Measurements from ENCODE around the gene ENPEP.
"Not testable (repeated sequence)": the region's sequence is repeated elsewhere in the genome, so short reads cannot be mapped to it uniquely, and the experiment has no call there.

The ENPEP gene

GRCh38 chr4:110553197-110553596 is 77.2 kb downstream of the ENPEP start:
- Histone ChIP-seq H3K27ac (ENCODE audit: low read depth, low read length, severe bottlenecking) (no peak overlapping the region), H3K4me3 (ENCODE audit: extremely low read depth, insufficient read depth, low read length, poor library complexity, severe bottlenecking) (no peak overlapping the region), H3K4me1 (ENCODE audit: control insufficient read depth, insufficient read depth, low read length, poor library complexity, severe bottlenecking) (peaks cover 18% of the 10 kb centered on the region), H3K9me3 (ENCODE audit: control insufficient read depth, low read length) (no peaks in the 10 kb centered on the region), H3K36me3 (ENCODE audit: control insufficient read depth, insufficient read depth, low read length) (no peaks in the 10 kb centered on the region)
- no CpG with 5 or more reads among the region's 2 CpGs for WGBS, 2 experiments (ENCODE audit: insufficient coverage in 2 of 2)

- Histone ChIP-seq H3K27ac (ENCODE audit: low read depth, low read length, severe bottlenecking) (no peak overlapping the region), H3K4me3 (ENCODE audit: extremely low read depth, insufficient read depth, low read length, poor library complexity, severe bottlenecking) (no peak overlapping the region), H3K4me1 (ENCODE audit: control insufficient read depth, insufficient read depth, low read length, poor library complexity, severe bottlenecking) (no peaks in the 10 kb centered on the region), H3K9me3 (ENCODE audit: control insufficient read depth, low read length) (no peaks in the 10 kb centered on the region), H3K36me3 (ENCODE audit: control insufficient read depth, insufficient read depth, low read length) (no peaks in the 10 kb centered on the region)
- 96% methylated on average over 4 of the region's 6 CpGs; no CpG with 5 or more reads in 1 of the 2 experiments for WGBS, 2 experiments (ENCODE audit: insufficient coverage in 2 of 2)
These were observed 91.3 kb downstream of the ENPEP start for GRCh38 chr4:110567214-110567613.

DNA sequence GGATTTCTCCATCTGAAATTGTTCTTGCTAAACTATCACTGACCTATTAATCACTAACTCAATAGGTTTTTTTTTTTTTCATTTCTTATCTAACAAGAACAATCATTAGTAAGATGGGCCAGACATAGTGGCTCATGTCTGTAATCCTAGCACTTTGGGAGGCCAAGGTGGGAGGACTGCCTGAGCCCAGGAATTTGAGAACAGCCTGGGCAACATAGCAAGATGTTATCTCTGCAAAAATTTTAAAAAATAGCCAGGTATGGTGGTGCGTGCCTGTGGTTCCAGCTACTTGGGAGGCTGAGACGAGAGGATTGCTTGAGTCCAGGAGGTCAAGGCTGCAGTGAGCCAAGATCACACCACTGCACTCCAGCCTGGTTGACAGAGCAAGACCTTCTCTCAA is 100.7 kb downstream of the ENPEP start:
- not testable (repeated sequence) for H3K4me1 ChIP-seq (ENCODE audit: control insufficient read depth, insufficient read depth, low read length, poor library complexity, severe bottlenecking); H3K4me3 ChIP-seq (ENCODE audit: extremely low read depth, insufficient read depth, low read length, poor library complexity, severe bottlenecking); H3K9me3 ChIP-seq (ENCODE audit: control insufficient read depth, low read length); H3K27ac ChIP-seq (ENCODE audit: low read depth, low read length, severe bottlenecking); H3K36me3 ChIP-seq (ENCODE audit: control insufficient read depth, insufficient read depth, low read length)
- 81 to 95% methylated on average over 2 of the region's 2 CpGs for WGBS, 2 experiments (ENCODE audit: insufficient coverage in 2 of 2)

- no peak overlapping the region for H3K27ac ChIP-seq (ENCODE audit: low read depth, low read length, severe bottlenecking)
- 94% methylated on average over 2 of the region's 7 CpGs for WGBS, 2 experiments (ENCODE audit: insufficient coverage in 2 of 2)
These were observed 110.3 kb downstream of the ENPEP start for GRCh38 chr4:110586131-110586850.

GRCh38 chr4:110587666-110588285 is 111.8 kb downstream of the ENPEP start:
- no peaks in the 10 kb centered on the region for H3K9me3 ChIP-seq (ENCODE audit: control insufficient read depth, low read length)
- no peaks in the 10 kb centered on the region for H3K4me1 ChIP-seq (ENCODE audit: control insufficient read depth, insufficient read depth, low read length, poor library complexity, severe bottlenecking)
- H3K27ac ChIP-seq (ENCODE audit: low read depth, low read length, severe bottlenecking): no peak overlapping the region
- H3K36me3 ChIP-seq (ENCODE audit: control insufficient read depth, insufficient read depth, low read length): no peaks in the 10 kb centered on the region
- WGBS, 2 experiments (ENCODE audit: insufficient coverage in 2 of 2): 94 to 96% methylated on average over 29 to 34 of the region's 36 CpGs
- no peak overlapping the region for H3K4me3 ChIP-seq (ENCODE audit: extremely low read depth, insufficient read depth, low read length, poor library complexity, severe bottlenecking)

More at GRCh38 chr4:110586131-110586850, 110.3 kb downstream of the ENPEP start:
- Histone ChIP-seq H3K4me3 (ENCODE audit: extremely low read depth, insufficient read depth, low read length, poor library complexity, severe bottlenecking) (no peak overlapping the region), H3K4me1 (ENCODE audit: control insufficient read depth, insufficient read depth, low read length, poor library complexity, severe bottlenecking) (no peaks in the 10 kb centered on the region), H3K36me3 (ENCODE audit: control insufficient read depth, insufficient read depth, low read length) (no peaks in the 10 kb centered on the region), H3K9me3 (ENCODE audit: control insufficient read depth, low read length) (no peaks in the 10 kb centered on the region)

DNA sequence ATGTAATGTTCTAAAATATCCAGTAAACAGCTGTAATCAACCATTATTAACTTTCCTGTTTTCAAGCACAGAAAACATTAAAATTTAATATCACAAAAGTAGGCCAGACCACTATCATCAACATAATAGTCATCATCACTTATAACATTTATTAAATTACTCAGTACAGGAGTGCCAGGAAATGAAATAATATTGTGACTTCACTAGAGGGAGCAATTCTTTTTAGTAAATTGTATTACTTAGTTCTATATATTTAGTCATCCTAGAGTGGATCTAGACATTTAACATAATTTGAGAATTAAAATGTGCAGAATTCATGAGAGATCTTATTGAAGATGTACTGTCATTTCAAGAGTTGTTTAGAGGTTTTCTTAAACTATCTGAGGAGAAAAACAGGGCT is 113.3 kb downstream of the ENPEP start:
- Histone ChIP-seq H3K4me3 (ENCODE audit: extremely low read depth, insufficient read depth, low read length, poor library complexity, severe bottlenecking) (no peak overlapping the region), H3K27ac (ENCODE audit: low read depth, low read length, severe bottlenecking) (no peak overlapping the region), H3K36me3 (ENCODE audit: control insufficient read depth, insufficient read depth, low read length) (no peaks in the 10 kb centered on the region), H3K9me3 (ENCODE audit: control insufficient read depth, low read length) (no peaks in the 10 kb centered on the region), H3K4me1 (ENCODE audit: control insufficient read depth, insufficient read depth, low read length, poor library complexity, severe bottlenecking) (no peaks in the 10 kb centered on the region)

DNA sequence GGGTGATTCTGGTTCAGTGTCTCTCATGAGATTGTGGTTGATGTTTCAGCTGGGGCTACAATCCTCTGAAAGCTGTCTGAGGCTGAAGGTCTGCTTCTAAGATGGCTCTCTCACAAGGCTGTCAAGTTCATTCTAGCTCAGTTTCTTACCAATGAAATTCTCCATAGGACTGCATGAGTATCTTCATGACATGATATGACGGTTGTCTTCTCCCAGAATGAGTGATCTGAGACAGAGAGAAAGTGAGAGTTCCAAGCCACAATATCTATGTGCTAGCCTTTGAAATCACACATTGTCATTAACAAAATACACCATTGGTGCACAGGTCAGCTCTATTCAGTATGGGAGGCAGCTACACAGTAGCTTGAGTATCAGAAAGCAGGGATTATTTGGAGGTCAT is 119.6 kb downstream of the ENPEP start:
- H3K4me3 ChIP-seq (ENCODE audit: extremely low read depth, insufficient read depth, low read length, poor library complexity, severe bottlenecking): no peak overlapping the region
- peaks cover 19% of the 10 kb centered on the region for H3K36me3 ChIP-seq (ENCODE audit: control insufficient read depth, insufficient read depth, low read length)
- H3K4me1 ChIP-seq (ENCODE audit: control insufficient read depth, insufficient read depth, low read length, poor library complexity, severe bottlenecking): no peaks in the 10 kb centered on the region
- 100% methylated on average over 1 of the region's 1 CpG; no CpG with 5 or more reads in 1 of the 2 experiments for WGBS, 2 experiments (ENCODE audit: insufficient coverage in 2 of 2)
- H3K9me3 ChIP-seq (ENCODE audit: control insufficient read depth, low read length): peaks cover 12% of the 10 kb centered on the region
- H3K27ac ChIP-seq (ENCODE audit: low read depth, low read length, severe bottlenecking): no peak overlapping the region

DNA sequence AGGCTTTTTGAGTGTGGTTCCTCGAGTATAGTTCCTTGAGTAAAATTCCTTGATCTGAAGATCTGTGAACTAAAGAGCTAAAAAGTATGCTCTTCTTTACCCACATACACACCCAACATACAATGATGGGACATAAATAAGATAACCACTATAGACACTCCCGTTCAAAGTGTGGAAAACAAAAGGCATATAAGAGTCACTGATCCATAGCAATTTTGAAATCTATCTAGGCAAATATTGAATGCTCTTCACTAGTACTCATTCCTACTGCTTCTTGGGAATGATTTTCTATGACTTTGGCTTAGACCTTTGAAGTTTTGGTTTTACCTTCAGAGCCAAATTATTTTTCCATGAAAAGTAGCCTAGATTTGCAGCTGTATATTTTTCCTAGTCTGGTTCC is 120.5 kb downstream of the ENPEP start:
- Histone ChIP-seq H3K27ac (ENCODE audit: low read depth, low read length, severe bottlenecking) (no peak overlapping the region), H3K4me3 (ENCODE audit: extremely low read depth, insufficient read depth, low read length, poor library complexity, severe bottlenecking) (no peak overlapping the region), H3K4me1 (ENCODE audit: control insufficient read depth, insufficient read depth, low read length, poor library complexity, severe bottlenecking) (no peaks in the 10 kb centered on the region), H3K36me3 (ENCODE audit: control insufficient read depth, insufficient read depth, low read length) (peaks cover 24% of the 10 kb centered on the region), H3K9me3 (ENCODE audit: control insufficient read depth, low read length) (peaks cover 12% of the 10 kb centered on the region)
- no CpG with 5 or more reads among the region's 2 CpGs for WGBS, 2 experiments (ENCODE audit: insufficient coverage in 2 of 2)

- peaks cover 12% of the 10 kb centered on the region for H3K9me3 ChIP-seq (ENCODE audit: control insufficient read depth, low read length)
These were observed 121.6 kb downstream of the ENPEP start for GRCh38 chr4:110597582-110597981.

GRCh38 chr4:110602061-110602460 is 126.1 kb downstream of the ENPEP start:
- Histone ChIP-seq H3K36me3 (ENCODE audit: control insufficient read depth, insufficient read depth, low read length) (peaks cover 22% of the 10 kb centered on the region), H3K4me1 (ENCODE audit: control insufficient read depth, insufficient read depth, low read length, poor library complexity, severe bottlenecking) (no peaks in the 10 kb centered on the region), H3K9me3 (ENCODE audit: control insufficient read depth, low read length) (peaks cover 3% of the 10 kb centered on the region), H3K27ac (ENCODE audit: low read depth, low read length, severe bottlenecking) (no peak overlapping the region), H3K4me3 (ENCODE audit: extremely low read depth, insufficient read depth, low read length, poor library complexity, severe bottlenecking) (no peak overlapping the region)
- 83 to 100% methylated on average over 1 to 2 of the region's 2 CpGs for WGBS, 2 experiments (ENCODE audit: insufficient coverage in 2 of 2)

More at GRCh38 chr4:110597582-110597981, 121.6 kb downstream of the ENPEP start:
- no peak overlapping the region for H3K27ac ChIP-seq (ENCODE audit: low read depth, low read length, severe bottlenecking)
- no peak overlapping the region for H3K4me3 ChIP-seq (ENCODE audit: extremely low read depth, insufficient read depth, low read length, poor library complexity, severe bottlenecking)
- peaks cover 26% of the 10 kb centered on the region for H3K36me3 ChIP-seq (ENCODE audit: control insufficient read depth, insufficient read depth, low read length)
- no peaks in the 10 kb centered on the region for H3K4me1 ChIP-seq (ENCODE audit: control insufficient read depth, insufficient read depth, low read length, poor library complexity, severe bottlenecking)

DNA sequence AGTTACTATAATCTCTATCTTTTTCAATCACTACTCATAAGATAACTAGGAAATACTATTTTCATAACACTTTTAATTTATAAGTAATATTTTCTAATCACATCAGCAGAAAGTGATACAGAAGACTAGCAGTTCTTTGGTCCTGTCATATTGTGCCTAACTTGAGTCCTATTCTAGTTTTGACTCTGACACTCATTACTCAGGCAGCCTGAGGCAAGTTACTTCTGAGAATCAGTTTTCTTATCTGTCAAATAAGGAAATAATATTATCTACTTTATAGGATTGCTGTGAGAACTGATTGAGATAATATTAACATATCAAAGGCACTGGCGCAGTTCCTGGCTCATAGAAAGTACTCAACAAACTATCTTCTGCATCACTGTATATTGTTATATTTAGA is 129.1 kb downstream of the ENPEP start:
- no peak overlapping the region for H3K4me3 ChIP-seq (ENCODE audit: extremely low read depth, insufficient read depth, low read length, poor library complexity, severe bottlenecking)
- no peak overlapping the region for H3K27ac ChIP-seq (ENCODE audit: low read depth, low read length, severe bottlenecking)
- peaks cover 29% of the 10 kb centered on the region for H3K36me3 ChIP-seq (ENCODE audit: control insufficient read depth, insufficient read depth, low read length)
- no CpG with 5 or more reads among the region's 1 CpG for WGBS, 2 experiments (ENCODE audit: insufficient coverage in 2 of 2)
- H3K4me1 ChIP-seq (ENCODE audit: control insufficient read depth, insufficient read depth, low read length, poor library complexity, severe bottlenecking): peaks cover 7% of the 10 kb centered on the region
- H3K9me3 ChIP-seq (ENCODE audit: control insufficient read depth, low read length): no peaks in the 10 kb centered on the region
